OCI-LY1 (cell line): ENCODE data around the gene ATCAY.

Source experiments
- H2AFZ ChIP-seq: fragments of 200-600 bp; sonication (generic), shearing (Covaris generic); 2 replicates; pipeline ENCODE4 v1.6.0; 2014; ENCODE audit warnings: antibody characterized with exemption, mild to moderate bottlenecking, low read length
- H3F3A ChIP-seq: fragments of 200-600 bp; sonication (generic), shearing (Covaris generic); 2 replicates; pipeline ENCODE4 v1.6.0; 2014; ENCODE audit warnings: mild to moderate bottlenecking, antibody characterized with exemption, low read length, moderate library complexity; ENCODE audit not compliant: insufficient read depth
- H3K27ac ChIP-seq: fragments of 200-600 bp; sonication (generic); 2 replicates; pipeline ENCODE4 v1.5.1; 2014; ENCODE audit warnings: low read length, mixed run types, mild to moderate bottlenecking, low read depth; ENCODE audit not compliant: poor library complexity, severe bottlenecking
- H3K27me3 ChIP-seq: fragments of 200-600 bp; sonication (generic); 2 replicates; pipeline ENCODE4 v1.6.0; 2014; ENCODE audit warnings: antibody characterized with exemption, mild to moderate bottlenecking, low read length, moderate library complexity; ENCODE audit not compliant: insufficient read depth
- H3K36me3 ChIP-seq: fragments of 200-600 bp; sonication (generic); 2 replicates; pipeline ENCODE4 v1.6.1; 2014; ENCODE audit warnings: mild to moderate bottlenecking, antibody characterized with exemption, low read length, moderate library complexity, mixed read lengths; ENCODE audit not compliant: insufficient read depth
- H3K4me1 ChIP-seq: fragments of 200-600 bp; sonication (generic); 2 replicates; pipeline ENCODE4 v1.5.1; 2014; ENCODE audit warnings: mild to moderate bottlenecking, low read length, moderate library complexity; ENCODE audit not compliant: insufficient read depth, severe bottlenecking
- H3K4me2 ChIP-seq: fragments of 200-600 bp; sonication (generic), shearing (Covaris generic); 2 replicates; pipeline ENCODE4 v1.6.1; 2014; ENCODE audit warnings: low read length
- H3K4me3 ChIP-seq: fragments of 200-600 bp; sonication (generic); 2 replicates; pipeline ENCODE4 v1.5.1; 2014; ENCODE audit warnings: low read length, low read depth, mild to moderate bottlenecking, mixed read lengths; ENCODE audit not compliant: poor library complexity, severe bottlenecking
- H3K79me2 ChIP-seq: fragments of 200-600 bp; shearing (Covaris generic); 2 replicates; pipeline ENCODE4 v1.6.1; 2016; ENCODE audit warnings: mixed run types, low read length, mixed read lengths; ENCODE audit not compliant: insufficient read depth
- H3K9ac ChIP-seq: fragments of 200-600 bp; sonication (generic), shearing (Covaris generic); 2 replicates; pipeline ENCODE4 v1.6.1; 2014; ENCODE audit warnings: mild to moderate bottlenecking, low read length, mixed read lengths
- H3K9me2 ChIP-seq: fragments of 200-600 bp; sonication (generic), shearing (Covaris generic); 2 replicates; pipeline ENCODE4 v1.6.1; 2014; ENCODE audit warnings: low read depth, mild to moderate bottlenecking, low read length, mixed read lengths
- H3K9me3 ChIP-seq: fragments of 200-600 bp; shearing (Covaris generic); 2 replicates; pipeline ENCODE4 v1.6.1; 2014; ENCODE audit warnings: low read length, mixed read lengths
- H4K20me1 ChIP-seq: fragments of 200-600 bp; sonication (generic), shearing (Covaris generic); 2 replicates; pipeline ENCODE4 v1.6.0; 2016; ENCODE audit warnings: mild to moderate bottlenecking, low read length; ENCODE audit not compliant: insufficient read depth
- CTCF ChIP-seq: fragments of 200-600 bp; sonication (generic), shearing (Covaris generic); IDR thresholded peaks from 2 replicates; pipeline ENCODE4 v1.5.1; 2017; ENCODE audit warnings: mild to moderate bottlenecking, antibody characterized with exemption, low read length, moderate library complexity, mixed read lengths
- EZH2 ChIP-seq: fragments of 200-600 bp; sonication (generic), shearing (Covaris generic); IDR thresholded peaks from 2 replicates; pipeline ENCODE4 v1.8.0; 2017; ENCODE audit warnings: borderline replicate concordance, mixed run types, mild to moderate bottlenecking, antibody characterized with exemption, low read length, moderate library complexity, mixed read lengths

Gene ATCAY

GRCh38 chr19:3842948-3843347 is 37.5 kb upstream of the ATCAY start:
- H3K4me3 ChIP-seq, result no peak overlapping the region
- no peaks in the 10 kb centered on the region for H3K79me2 ChIP-seq
- no peak overlapping the region for H2AFZ ChIP-seq
- H3K36me3 ChIP-seq, result no peaks in the 10 kb centered on the region
- no peak overlapping the region for H3K4me2 ChIP-seq
- H3K9me2 ChIP-seq, result no peaks in the 10 kb centered on the region
- no peaks in the 10 kb centered on the region for H3F3A ChIP-seq
- no peaks in the 10 kb centered on the region for H4K20me1 ChIP-seq
- H3K9me3 ChIP-seq, result 0 out of 2 replicates have a peak, but pooled peaks cover 1% of the 10 kb centered on the region
- no peak overlapping the region for H3K9ac ChIP-seq
- H3K27ac ChIP-seq, result no peak overlapping the region
- no peaks in the 10 kb centered on the region for H3K4me1 ChIP-seq
- H3K27me3 ChIP-seq, result peaks cover 11% of the 10 kb centered on the region; the same call in 1 of the 2 replicates
- no peak for TF ChIP-seq CTCF
- no peak for TF ChIP-seq EZH2

- H3K4me1 ChIP-seq, result no peaks in the 10 kb centered on the region
- H3K79me2 ChIP-seq, result no peaks in the 10 kb centered on the region
- no peak overlapping the region for H3K27ac ChIP-seq
- peaks cover 11% of the 10 kb centered on the region; the same call in 1 of the 2 replicates for H3K27me3 ChIP-seq
- no peaks in the 10 kb centered on the region for H3K36me3 ChIP-seq
- no peaks in the 10 kb centered on the region for H3K9me3 ChIP-seq
- H3K9me2 ChIP-seq, result no peaks in the 10 kb centered on the region
- H4K20me1 ChIP-seq, result no peaks in the 10 kb centered on the region
- no peak for TF ChIP-seq CTCF
- TF ChIP-seq EZH2, result no peak
- no peaks in the 10 kb centered on the region for H3F3A ChIP-seq
- no peak overlapping the region for H2AFZ ChIP-seq
- no peak overlapping the region for H3K9ac ChIP-seq
- no peak overlapping the region for H3K4me3 ChIP-seq
- no peak overlapping the region for H3K4me2 ChIP-seq
Measured at GRCh38 chr19:3844596-3844995, 35.9 kb upstream of the ATCAY start.

- H3K9me3 ChIP-seq, result peaks cover 10% of the 10 kb centered on the region; the same call in 1 of the 2 replicates
- H3F3A ChIP-seq, result no peaks in the 10 kb centered on the region
- H3K79me2 ChIP-seq, result no peaks in the 10 kb centered on the region
- no peak overlapping the region for H2AFZ ChIP-seq
- no peaks in the 10 kb centered on the region; the same call in 1 of the 2 replicates for H3K36me3 ChIP-seq
- no peaks in the 10 kb centered on the region for H4K20me1 ChIP-seq
- H3K4me2 ChIP-seq, result no peak overlapping the region
- H3K4me3 ChIP-seq, result no peak overlapping the region
- H3K4me1 ChIP-seq, result no peaks in the 10 kb centered on the region
- TF ChIP-seq CTCF, result peak; percentile 68
- no peak for TF ChIP-seq EZH2
- H3K27me3 ChIP-seq, result peaks cover 19% of the 10 kb centered on the region; the same call in 1 of the 2 replicates
- H3K9ac ChIP-seq, result no peak overlapping the region
- no peaks in the 10 kb centered on the region for H3K9me2 ChIP-seq
- H3K27ac ChIP-seq, result no peak overlapping the region
Measured at GRCh38 chr19:3849092-3849491, 31.4 kb upstream of the ATCAY start.
